ENCODE data around the gene NEDD4L. TPM values are rescaled to one million over a fixed set of nuclear protein-coding genes. Genes with fewer than 3 reads are reported as not detected.

The NEDD4L gene
- total RNA-seq, 3 donors from 2014 or later = 161 to 309 (median 256) TPM

GRCh38 chr18:58023108-58023507, 20.9 kb upstream of the NEDD4L start:
- Histone ChIP-seq H3K9me3 (no peaks in the 10 kb centered on the region), H3K4me1 (ENCODE audit: low read depth) (peaks cover 23% of the 10 kb centered on the region), H3K4me3 (no peak overlapping the region), H3K36me3 (ENCODE audit: low read depth) (no peaks in the 10 kb centered on the region)
- intact Hi-C loops (cut with DNase I, micrococcal nuclease) = no loop called here
- ATAC-seq (no peak), DNase-seq (no peak)
- TF ChIP-seq CTCF (IDR thresholded peaks at IDR 0.05) = no peak

- intact Hi-C loops (cut with DNase I, micrococcal nuclease) = no loop called here
These were observed 19.9 kb upstream of the NEDD4L start for GRCh38 chr18:58024139-58024538.

GRCh38 chr18:58025205-58025604, 18.8 kb upstream of the NEDD4L start:
- DNase-seq = no peak
- peaks cover 22% of the 10 kb centered on the region for H3K4me1 ChIP-seq (ENCODE audit: low read depth)
- H3K36me3 ChIP-seq (ENCODE audit: low read depth) = no peaks in the 10 kb centered on the region
- ATAC-seq = no peak
- intact Hi-C loops (cut with DNase I, micrococcal nuclease) = no loop called here
- no peak overlapping the region for H3K4me3 ChIP-seq
- TF ChIP-seq CTCF (IDR thresholded peaks at IDR 0.05) = no peak
- no peaks in the 10 kb centered on the region for H3K9me3 ChIP-seq

More at GRCh38 chr18:58024139-58024538, 19.9 kb upstream of the NEDD4L start:
- Histone ChIP-seq H3K9me3 (no peaks in the 10 kb centered on the region), H3K4me3 (no peak overlapping the region), H3K36me3 (ENCODE audit: low read depth) (no peaks in the 10 kb centered on the region), H3K4me1 (ENCODE audit: low read depth) (peaks cover 23% of the 10 kb centered on the region)
- TF ChIP-seq CTCF (IDR thresholded peaks at IDR 0.05) = no peak
- DNase-seq (peak in 1 of 3 donors; percentile 42), ATAC-seq (peak; percentile 92)

- intact Hi-C loops (cut with DNase I, micrococcal nuclease) = no loop called here
- ATAC-seq (no peak), DNase-seq (no peak)
- Histone ChIP-seq H3K4me1 (ENCODE audit: low read depth) (peaks cover 16% of the 10 kb centered on the region), H3K36me3 (ENCODE audit: low read depth) (no peaks in the 10 kb centered on the region), H3K9me3 (no peaks in the 10 kb centered on the region), H3K4me3 (no peak overlapping the region)
- no peak for TF ChIP-seq CTCF (IDR thresholded peaks at IDR 0.05)
These were observed 18.3 kb upstream of the NEDD4L start for GRCh38 chr18:58025733-58026132.

GRCh38 chr18:58026395-58026794, 17.6 kb upstream of the NEDD4L start:
- Histone ChIP-seq H3K36me3 (ENCODE audit: low read depth) (no peaks in the 10 kb centered on the region), H3K9me3 (no peaks in the 10 kb centered on the region), H3K4me3 (no peak overlapping the region), H3K4me1 (ENCODE audit: low read depth) (peaks cover 15% of the 10 kb centered on the region)
- ATAC-seq (no peak), DNase-seq (no peak)
- intact Hi-C loops (cut with DNase I, micrococcal nuclease) = no loop called here
- no peak for TF ChIP-seq CTCF (IDR thresholded peaks at IDR 0.05)

- no peak overlapping the region for H3K4me3 ChIP-seq
- H3K36me3 ChIP-seq (ENCODE audit: low read depth) = no peaks in the 10 kb centered on the region
- no peak for DNase-seq
- no peak for ATAC-seq
- H3K4me1 ChIP-seq (ENCODE audit: low read depth) = peaks cover 15% of the 10 kb centered on the region
- intact Hi-C loops (cut with DNase I, micrococcal nuclease) = no loop called here
- no peak for TF ChIP-seq CTCF (IDR thresholded peaks at IDR 0.05)
- H3K9me3 ChIP-seq = no peaks in the 10 kb centered on the region
These were observed 17.2 kb upstream of the NEDD4L start for GRCh38 chr18:58026857-58027256.
